Activated T-helper 17 cell treated with anti-CD3 and anti-CD28 coated beads, Interleukin-2, amount 50 U/mL, for 72 hours (primary cell): Measurements from ENCODE around the gene SLC6A5. TPM values are rescaled to one million over a fixed set of nuclear protein-coding genes. Genes with fewer than 3 reads are reported as not detected.

ENCODE experiments used
- ATAC-seq: fragments of 150-1000 bp; cut with Tn5 transposase; replicated peaks from 2 replicates; pipeline ENCODE4 v1.10.0; 2021; ENCODE audit warnings: mild to moderate bottlenecking, moderate library complexity
- H3K27ac Mint-ChIP-seq: one replicate; pipeline ENCODE4 v1.8.0; 2022; ENCODE audit warnings: mixed read lengths
- H3K27me3 Mint-ChIP-seq: one replicate; pipeline ENCODE4 v1.8.0; 2022; ENCODE audit warnings: mixed read lengths
- H3K36me3 Mint-ChIP-seq: one replicate; pipeline ENCODE4 v1.8.0; 2022; ENCODE audit warnings: low read depth, mild to moderate bottlenecking, mixed read lengths
- H3K4me1 Mint-ChIP-seq: one replicate; pipeline ENCODE4 v1.8.0; 2022; ENCODE audit warnings: mixed read lengths
- H3K4me3 Mint-ChIP-seq: one replicate; pipeline ENCODE4 v1.8.0; 2022; ENCODE audit warnings: mild to moderate bottlenecking, mixed read lengths
- H3K9me3 Mint-ChIP-seq: one replicate; pipeline ENCODE4 v1.8.0; 2022; ENCODE audit warnings: mixed read lengths
- total RNA-seq, 2 donors: library from RNA; stranded (reverse); gene quantifications; one replicate each; pipeline ENCODE4 v1.2.3, GENCODE V29; 2022

SLC6A5 gene
- total RNA-seq, 2 donors from 2014 or later, result not detected

- Mint-ChIP-seq H3K9me3 (no peaks in the 10 kb centered on the region), H3K36me3 (peaks cover 5% of the 10 kb centered on the region), H3K4me3 (no peak overlapping the region), H3K27ac (no peak overlapping the region), H3K27me3 (peaks cover 71% of the 10 kb centered on the region), H3K4me1 (no peaks in the 10 kb centered on the region)
- ATAC-seq, result no peak
Observed at GRCh38 chr11:20604295-20604803, 4.9 kb downstream of the SLC6A5 start.

- no peak for ATAC-seq
- Mint-ChIP-seq H3K36me3 (peaks cover 5% of the 10 kb centered on the region), H3K4me1 (peaks cover 1% of the 10 kb centered on the region), H3K27ac (no peak overlapping the region), H3K27me3 (peaks cover 66% of the 10 kb centered on the region), H3K4me3 (no peak overlapping the region), H3K9me3 (no peaks in the 10 kb centered on the region)
Observed at GRCh38 chr11:20604864-20605601, 5.6 kb downstream of the SLC6A5 start.

GRCh38 chr11:20605602-20606091 lies 6.2 kb downstream of the SLC6A5 start:
- no peak for ATAC-seq
- no peak overlapping the region for H3K4me3 Mint-ChIP-seq
- H3K36me3 Mint-ChIP-seq, result peaks cover under 1% of the 10 kb centered on the region
- H3K4me1 Mint-ChIP-seq, result peaks cover 6% of the 10 kb centered on the region
- H3K9me3 Mint-ChIP-seq, result no peaks in the 10 kb centered on the region
- no peak overlapping the region for H3K27ac Mint-ChIP-seq
- peaks cover 66% of the 10 kb centered on the region for H3K27me3 Mint-ChIP-seq

GRCh38 chr11:20608934-20609333 lies 9.5 kb downstream of the SLC6A5 start:
- no peak overlapping the region for H3K4me3 Mint-ChIP-seq
- no peak overlapping the region for H3K27ac Mint-ChIP-seq
- H3K36me3 Mint-ChIP-seq, result no peaks in the 10 kb centered on the region
- no peaks in the 10 kb centered on the region for H3K9me3 Mint-ChIP-seq
- no peak for ATAC-seq
- H3K4me1 Mint-ChIP-seq, result peaks cover 6% of the 10 kb centered on the region
- peaks cover 55% of the 10 kb centered on the region for H3K27me3 Mint-ChIP-seq

- ATAC-seq, result peak; percentile 78
- Mint-ChIP-seq H3K27ac (no peak overlapping the region), H3K4me1 (peaks cover 6% of the 10 kb centered on the region), H3K9me3 (no peaks in the 10 kb centered on the region), H3K27me3 (peaks cover 62% of the 10 kb centered on the region), H3K36me3 (no peaks in the 10 kb centered on the region), H3K4me3 (peak overlapping the region; percentile 41)
Observed at GRCh38 chr11:20609727-20610707, 10.6 kb downstream of the SLC6A5 start.

DNA sequence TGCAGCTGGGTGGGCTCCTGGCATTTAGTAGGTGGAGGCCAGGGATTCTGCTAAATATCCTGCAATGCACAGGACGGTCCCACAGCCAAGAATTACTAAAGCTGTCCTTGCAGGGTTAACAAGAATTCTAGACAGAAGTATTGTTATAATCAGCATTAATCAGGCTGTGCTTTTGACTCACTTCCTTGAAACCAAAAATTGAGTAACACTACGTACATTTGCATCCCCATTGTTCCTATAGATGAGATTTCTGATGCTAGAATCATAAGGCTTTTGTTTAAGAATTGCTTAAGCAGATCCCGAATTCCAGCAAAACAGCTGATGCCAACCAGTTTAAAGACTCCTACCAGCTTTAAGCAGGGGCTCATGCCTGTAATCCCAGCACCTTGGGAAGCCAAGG lies 11.4 kb downstream of the SLC6A5 start:
- H3K27me3 Mint-ChIP-seq, result peaks cover 60% of the 10 kb centered on the region
- no peak overlapping the region for H3K4me3 Mint-ChIP-seq
- peaks cover 6% of the 10 kb centered on the region for H3K4me1 Mint-ChIP-seq
- no peak overlapping the region for H3K27ac Mint-ChIP-seq
- no peaks in the 10 kb centered on the region for H3K36me3 Mint-ChIP-seq
- ATAC-seq, result no peak
- no peaks in the 10 kb centered on the region for H3K9me3 Mint-ChIP-seq

DNA sequence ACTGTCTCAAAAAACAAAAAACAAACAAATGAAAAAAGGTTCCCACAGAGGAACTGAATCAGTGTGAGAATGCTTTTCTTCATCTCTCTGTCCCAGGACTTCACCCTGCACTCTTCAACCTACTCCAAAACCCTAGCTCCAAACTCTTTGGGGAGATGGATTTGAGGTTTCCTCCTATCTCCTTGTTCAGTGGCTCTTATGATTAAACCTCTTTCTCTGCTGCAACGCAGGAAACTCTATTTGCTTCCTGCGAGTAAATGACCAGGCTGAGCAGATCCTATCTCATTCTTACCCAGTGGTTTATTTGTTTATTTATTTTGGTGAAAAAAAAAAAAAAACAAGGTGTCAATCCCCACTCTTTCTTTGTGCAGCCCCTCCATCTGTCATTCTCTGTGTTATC lies 12.0 kb downstream of the SLC6A5 start:
- Mint-ChIP-seq H3K4me1 (peaks cover 6% of the 10 kb centered on the region), H3K27ac (no peak overlapping the region), H3K36me3 (no peaks in the 10 kb centered on the region), H3K4me3 (no peak overlapping the region), H3K27me3 (peaks cover 54% of the 10 kb centered on the region), H3K9me3 (no peaks in the 10 kb centered on the region)
- no peak for ATAC-seq

DNA sequence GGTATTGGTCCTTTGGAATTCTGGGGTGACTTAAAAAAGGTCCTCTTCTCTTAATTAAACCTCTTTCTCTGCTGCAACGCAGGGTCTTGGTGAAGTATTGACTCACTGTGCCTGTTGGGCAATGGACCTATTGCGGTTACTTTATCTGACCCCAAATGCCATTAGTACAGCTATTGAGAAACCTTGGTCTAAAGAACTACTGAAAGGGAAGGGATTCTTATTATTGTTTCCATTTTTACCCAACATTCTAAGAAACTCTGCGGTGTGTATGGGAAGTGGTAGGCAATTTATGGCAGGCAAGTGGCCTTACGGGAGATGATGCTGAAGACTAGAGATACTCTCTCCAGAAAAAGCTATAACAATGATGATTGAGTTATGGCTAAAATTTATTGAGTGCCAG lies 12.5 kb downstream of the SLC6A5 start:
- no peaks in the 10 kb centered on the region for H3K36me3 Mint-ChIP-seq
- H3K9me3 Mint-ChIP-seq, result no peaks in the 10 kb centered on the region
- ATAC-seq, result no peak
- H3K4me1 Mint-ChIP-seq, result peaks cover 6% of the 10 kb centered on the region
- H3K27ac Mint-ChIP-seq, result no peak overlapping the region
- H3K4me3 Mint-ChIP-seq, result no peak overlapping the region
- peaks cover 52% of the 10 kb centered on the region for H3K27me3 Mint-ChIP-seq

GRCh38 chr11:20612416-20612815 lies 13.0 kb downstream of the SLC6A5 start:
- Mint-ChIP-seq H3K4me1 (peaks cover 6% of the 10 kb centered on the region), H3K4me3 (no peak overlapping the region), H3K27me3 (peaks cover 46% of the 10 kb centered on the region), H3K9me3 (no peaks in the 10 kb centered on the region), H3K36me3 (no peaks in the 10 kb centered on the region), H3K27ac (no peak overlapping the region)
- no peak for ATAC-seq

- peaks cover 25% of the 10 kb centered on the region for H3K27me3 Mint-ChIP-seq
- H3K9me3 Mint-ChIP-seq, result no peaks in the 10 kb centered on the region
- no peak overlapping the region for H3K27ac Mint-ChIP-seq
- H3K4me3 Mint-ChIP-seq, result no peak overlapping the region
- no peaks in the 10 kb centered on the region for H3K4me1 Mint-ChIP-seq
- no peaks in the 10 kb centered on the region for H3K36me3 Mint-ChIP-seq
- ATAC-seq, result no peak
Observed at GRCh38 chr11:20616920-20617319, 17.5 kb downstream of the SLC6A5 start.

DNA sequence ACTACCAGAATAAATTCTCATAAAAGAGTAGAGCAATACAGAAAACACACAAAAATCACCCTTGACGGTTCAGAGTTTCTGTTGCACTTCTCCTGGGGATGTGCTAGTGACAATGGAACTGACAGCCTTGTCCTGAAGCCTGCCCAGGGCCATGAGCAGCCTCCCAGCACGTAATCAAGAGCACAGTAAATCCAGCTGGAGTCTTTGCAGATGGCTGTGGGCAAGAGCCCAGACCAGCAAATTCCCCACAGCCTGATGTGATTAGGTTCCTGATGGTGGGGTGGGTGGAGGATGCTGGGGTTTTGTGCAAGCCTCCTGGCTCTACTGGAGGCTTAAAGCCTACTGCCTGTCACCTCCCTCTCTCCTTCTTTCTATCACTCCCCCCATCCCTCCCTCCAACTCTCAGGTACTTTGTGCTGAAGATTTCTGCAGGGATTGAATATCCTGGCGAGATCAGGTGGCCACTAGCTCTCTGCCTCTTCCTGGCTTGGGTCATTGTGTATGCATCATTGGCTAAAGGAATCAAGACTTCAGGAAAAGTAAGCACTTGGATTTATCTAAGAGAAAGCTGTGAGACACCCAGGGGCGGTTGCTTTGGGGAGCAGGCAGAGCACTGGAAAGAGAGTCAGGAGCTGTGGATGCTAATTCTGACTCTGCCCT lies 18.1 kb downstream of the SLC6A5 start:
- H3K36me3 Mint-ChIP-seq, result no peaks in the 10 kb centered on the region
- no peaks in the 10 kb centered on the region for H3K4me1 Mint-ChIP-seq
- ATAC-seq, result no peak
- H3K9me3 Mint-ChIP-seq, result no peaks in the 10 kb centered on the region
- no peak overlapping the region for H3K4me3 Mint-ChIP-seq
- peaks cover 21% of the 10 kb centered on the region for H3K27me3 Mint-ChIP-seq
- no peak overlapping the region for H3K27ac Mint-ChIP-seq

DNA sequence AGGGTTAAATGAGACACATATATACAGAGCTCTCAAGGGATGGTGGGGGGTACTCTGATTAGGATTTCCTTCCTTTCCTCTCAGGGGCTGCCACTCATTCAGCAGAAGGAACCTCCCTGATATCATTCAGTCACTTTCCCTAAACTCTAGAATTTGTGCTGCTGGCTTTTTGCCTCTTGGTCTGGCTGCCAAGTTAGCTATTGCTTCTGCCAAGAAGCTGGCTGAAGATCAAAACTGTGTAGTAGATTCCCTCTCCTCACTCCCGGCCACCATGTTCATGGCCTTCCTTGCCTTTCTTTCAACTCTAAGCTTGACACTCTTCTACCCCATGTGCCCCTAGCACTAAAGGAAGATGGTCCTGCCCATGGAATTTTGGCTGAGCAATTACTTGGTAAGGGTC lies 18.7 kb downstream of the SLC6A5 start:
- H3K36me3 Mint-ChIP-seq, result no peaks in the 10 kb centered on the region
- ATAC-seq, result no peak
- peaks cover 18% of the 10 kb centered on the region for H3K27me3 Mint-ChIP-seq
- no peak overlapping the region for H3K27ac Mint-ChIP-seq
- no peaks in the 10 kb centered on the region for H3K9me3 Mint-ChIP-seq
- no peak overlapping the region for H3K4me3 Mint-ChIP-seq
- H3K4me1 Mint-ChIP-seq, result no peaks in the 10 kb centered on the region

DNA sequence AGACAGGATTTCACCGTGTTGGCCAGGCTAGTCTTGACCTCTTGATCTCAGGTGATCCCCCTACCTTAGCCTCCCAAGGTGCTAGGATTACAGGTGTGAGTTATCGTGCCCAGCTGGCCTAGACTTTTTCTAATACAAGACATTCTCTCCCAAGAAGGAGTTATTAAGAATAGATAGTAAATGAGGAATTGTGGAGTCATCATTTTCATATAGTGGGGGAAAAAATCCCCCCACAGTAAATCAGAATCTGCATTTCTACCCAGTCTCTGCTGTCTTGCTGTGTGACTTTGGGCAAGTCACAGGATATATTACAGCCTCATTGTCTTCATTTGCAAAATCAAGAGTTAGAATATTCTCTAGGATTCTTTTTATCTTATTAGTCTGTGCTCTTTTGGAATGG lies 21.6 kb downstream of the SLC6A5 start:
- Mint-ChIP-seq H3K27me3 (peaks cover 16% of the 10 kb centered on the region), H3K9me3 (no peaks in the 10 kb centered on the region), H3K4me3 (no peak overlapping the region), H3K36me3 (no peaks in the 10 kb centered on the region), H3K4me1 (no peaks in the 10 kb centered on the region), H3K27ac (no peak overlapping the region)
- no peak for ATAC-seq

- no peaks in the 10 kb centered on the region for H3K9me3 Mint-ChIP-seq
- ATAC-seq, result no peak
- no peak overlapping the region for H3K4me3 Mint-ChIP-seq
- peaks cover 20% of the 10 kb centered on the region for H3K27me3 Mint-ChIP-seq
- no peaks in the 10 kb centered on the region for H3K4me1 Mint-ChIP-seq
- no peaks in the 10 kb centered on the region for H3K36me3 Mint-ChIP-seq
- no peak overlapping the region for H3K27ac Mint-ChIP-seq
Observed at GRCh38 chr11:20621679-20622078, 22.3 kb downstream of the SLC6A5 start.
